Breast epithelium (tissue), 4 donors: Measurements from ENCODE around the gene KDM6A. TPM values are rescaled to one million over a fixed set of nuclear protein-coding genes. Genes with fewer than 3 reads are reported as not detected.

Experiments
- DNase-seq, 2 donors: peaks; one replicate each; pipeline ENCODE4 v3.0.0-alpha.2; 2019; ENCODE audit warnings: low spot score in 2 of 2
- H3K27ac ChIP-seq, 2 donors: fragments of 200-600 bp; sonication (generic) in 1 of 2; one replicate each; pipeline ENCODE4 v1.5.1; 2016 to 2019; ENCODE audit warnings: mild to moderate bottlenecking in 1 of 2
- H3K27me3 ChIP-seq, 2 donors: fragments of 200-600 bp; sonication (generic) in 1 of 2; one replicate each; pipeline versions ENCODE4 v1.5.1 to v1.6.0; 2017 to 2019; ENCODE audit warnings: control low read depth in 1 of 2, mild to moderate bottlenecking in 1 of 2
- H3K36me3 ChIP-seq: fragments of 200-600 bp; one replicate; pipeline ENCODE4 v1.5.1; 2019
- H3K4me1 ChIP-seq, 2 donors: fragments of 200-600 bp; sonication (generic); one replicate each; pipeline ENCODE4 v1.5.1; 2016 to 2019; ENCODE audit warnings: control low read depth in 1 of 2
- H3K4me3 ChIP-seq, 3 donors: fragments of 200-600 bp; sonication (generic); 1 replicate in 2 of 3; 2 replicates in 1 of 3; pipeline ENCODE4 v1.5.1; 2016 to 2019; ENCODE audit warnings: mild to moderate bottlenecking in 3 of 3, moderate library complexity in 2 of 3
- H3K9me3 ChIP-seq, 2 donors: fragments of 200-600 bp; sonication (generic) in 1 of 2; one replicate each; pipeline ENCODE4 v1.5.1; 2016 to 2019; ENCODE audit warnings: control low read depth in 1 of 2
- POLR2A ChIP-seq: fragments of 450-650 bp; IDR thresholded peaks from one replicate; pipeline ENCODE4 v1.6.1; 2016; ENCODE audit warnings: antibody characterized with exemption, mild to moderate bottlenecking, moderate library complexity
- POLR2AphosphoS5 ChIP-seq, 3 donors: sonication (generic); formaldehyde crosslinking; IDR thresholded peaks; one replicate each; pipeline ENCODE4 v1.6.1; 2017; ENCODE audit warnings: antibody characterized with exemption in 3 of 3
- intact Hi-C: fragments of 100-400 bp; cut with DNase I; formaldehyde crosslinking; loops from one replicate; pipeline ENCODE4 v1.15.1; 2023; ENCODE audit warnings: low total_unique reads
- total RNA-seq, 3 donors: library from RNA; depleted of rRNA; stranded (reverse); fragments of >200 nt; gene quantifications; one replicate each; pipeline ENCODE4 v1.1.0, GENCODE V29; 2016
- TF ChIP-seq, protein P1 (sequence below), 3 donors: fragments of 450-650 bp; IDR thresholded peaks; one replicate each; pipeline ENCODE4 v1.5.1; 2016 to 2017; ENCODE audit warnings: antibody characterized with exemption in 3 of 3, mild to moderate bottlenecking in 3 of 3, moderate library complexity in 3 of 3

KDM6A gene
- total RNA-seq, 3 donors from 2014 or later: 27.4 to 109 (median 65.5) TPM

DNA sequence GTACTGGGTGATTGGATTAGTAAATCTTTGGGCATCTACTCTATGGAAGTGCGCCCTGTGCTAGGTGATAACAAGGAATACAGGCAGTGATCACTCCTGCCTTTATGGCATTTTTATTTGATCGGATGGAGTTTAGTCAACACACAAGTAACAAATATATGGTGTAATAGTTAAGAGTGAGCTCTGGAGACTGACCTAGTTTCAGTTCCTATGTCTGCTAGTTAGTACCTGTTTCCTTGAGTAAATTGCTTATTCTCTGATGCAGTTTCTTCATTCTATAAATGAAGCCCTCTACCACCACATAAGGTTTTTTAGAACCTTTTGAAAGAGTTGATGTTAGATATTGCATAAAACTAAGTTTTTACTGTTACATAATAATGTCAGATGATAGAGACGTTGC, 134.6 kb downstream of the KDM6A start:
- Histone ChIP-seq H3K27ac (no peak overlapping the region), H3K4me1 (no peaks in the 10 kb centered on the region), H3K36me3 (no peaks in the 10 kb centered on the region), H3K9me3 (peaks cover 9 to 10% of the 10 kb centered on the region in 2 donors), H3K4me3 (no peak overlapping the region), H3K27me3 (no peaks in the 10 kb centered on the region)
- TF ChIP-seq POLR2A (no peak), POLR2AphosphoS5 (IDR thresholded peaks at IDR 0.05) (no peak)
- TF ChIP-seq, protein P1, sequence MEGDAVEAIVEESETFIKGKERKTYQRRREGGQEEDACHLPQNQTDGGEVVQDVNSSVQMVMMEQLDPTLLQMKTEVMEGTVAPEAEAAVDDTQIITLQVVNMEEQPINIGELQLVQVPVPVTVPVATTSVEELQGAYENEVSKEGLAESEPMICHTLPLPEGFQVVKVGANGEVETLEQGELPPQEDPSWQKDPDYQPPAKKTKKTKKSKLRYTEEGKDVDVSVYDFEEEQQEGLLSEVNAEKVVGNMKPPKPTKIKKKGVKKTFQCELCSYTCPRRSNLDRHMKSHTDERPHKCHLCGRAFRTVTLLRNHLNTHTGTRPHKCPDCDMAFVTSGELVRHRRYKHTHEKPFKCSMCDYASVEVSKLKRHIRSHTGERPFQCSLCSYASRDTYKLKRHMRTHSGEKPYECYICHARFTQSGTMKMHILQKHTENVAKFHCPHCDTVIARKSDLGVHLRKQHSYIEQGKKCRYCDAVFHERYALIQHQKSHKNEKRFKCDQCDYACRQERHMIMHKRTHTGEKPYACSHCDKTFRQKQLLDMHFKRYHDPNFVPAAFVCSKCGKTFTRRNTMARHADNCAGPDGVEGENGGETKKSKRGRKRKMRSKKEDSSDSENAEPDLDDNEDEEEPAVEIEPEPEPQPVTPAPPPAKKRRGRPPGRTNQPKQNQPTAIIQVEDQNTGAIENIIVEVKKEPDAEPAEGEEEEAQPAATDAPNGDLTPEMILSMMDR (IDR thresholded peaks at IDR 0.05): no peak
- DNase-seq: no peak
- intact Hi-C loops: no loop called here

DNA sequence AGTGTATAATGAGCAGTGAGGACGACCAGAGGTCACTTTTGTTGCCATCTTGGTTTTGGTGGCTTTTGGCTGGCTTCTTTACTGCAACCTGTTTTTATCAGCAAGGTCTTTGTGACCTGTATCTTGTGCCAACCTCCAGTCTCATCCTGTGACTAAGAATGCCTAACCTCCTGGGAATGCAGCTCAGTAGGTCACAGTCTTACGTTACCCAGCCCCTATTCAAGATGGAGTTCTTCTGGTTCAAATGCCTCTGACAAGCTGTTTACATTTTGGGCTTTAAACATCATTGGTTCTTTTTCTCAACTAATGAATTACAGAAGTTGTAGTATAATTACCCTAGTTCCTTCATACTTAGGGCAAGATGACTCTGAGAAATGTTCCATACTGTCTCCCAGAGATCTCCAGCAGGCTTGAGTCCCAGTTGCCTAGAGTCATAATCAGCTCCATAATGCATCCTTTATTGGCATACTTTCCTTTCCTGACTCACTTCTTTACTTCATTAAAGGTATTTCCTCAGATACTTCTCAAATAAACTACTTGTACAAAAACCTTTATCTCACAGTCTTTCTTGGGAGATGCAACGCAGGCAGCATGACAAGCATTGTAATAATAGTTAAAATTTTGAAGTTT, 136.5 kb downstream of the KDM6A start:
- Histone ChIP-seq H3K36me3 (no peaks in the 10 kb centered on the region), H3K27me3 (no peaks in the 10 kb centered on the region), H3K4me3 (no peak overlapping the region), H3K4me1 (no peaks in the 10 kb centered on the region), H3K9me3 (peaks cover 9 to 10% of the 10 kb centered on the region in 2 donors), H3K27ac (no peak overlapping the region)
- DNase-seq: no peak
- intact Hi-C loops: no loop called here
- TF ChIP-seq POLR2AphosphoS5 (IDR thresholded peaks at IDR 0.05) (no peak), POLR2A (no peak)

DNA sequence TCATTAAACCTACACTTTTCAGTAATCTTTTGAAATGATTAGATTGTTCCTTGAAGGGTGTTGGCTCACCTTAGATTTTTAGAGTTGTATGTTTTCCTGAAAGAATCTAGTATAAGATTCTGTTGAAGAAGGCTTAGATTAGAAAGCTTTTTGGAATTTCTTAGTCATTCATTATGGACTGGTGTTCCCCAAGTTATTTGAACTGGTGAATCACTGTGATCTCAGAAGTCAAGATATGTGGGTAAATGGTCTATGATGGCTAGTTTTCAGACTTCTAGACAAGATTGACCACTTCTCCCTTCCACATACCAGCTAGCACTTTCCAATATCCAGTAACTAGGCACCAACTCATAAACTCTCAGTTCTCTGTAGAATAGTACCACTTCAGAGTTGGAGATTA, 138.1 kb downstream of the KDM6A start:
- H3K36me3 ChIP-seq: no peaks in the 10 kb centered on the region
- no peaks in the 10 kb centered on the region for H3K27me3 ChIP-seq
- H3K4me3 ChIP-seq: no peak overlapping the region
- peaks cover 6 to 7% of the 10 kb centered on the region in 2 donors for H3K9me3 ChIP-seq
- TF ChIP-seq POLR2AphosphoS5 (IDR thresholded peaks at IDR 0.05) (no peak), POLR2A (no peak)
- TF ChIP-seq, protein P1 (IDR thresholded peaks at IDR 0.05): no peak
- no peak for DNase-seq
- H3K4me1 ChIP-seq: no peaks in the 10 kb centered on the region
- intact Hi-C loops: no loop called here
- H3K27ac ChIP-seq: no peak overlapping the region

DNA sequence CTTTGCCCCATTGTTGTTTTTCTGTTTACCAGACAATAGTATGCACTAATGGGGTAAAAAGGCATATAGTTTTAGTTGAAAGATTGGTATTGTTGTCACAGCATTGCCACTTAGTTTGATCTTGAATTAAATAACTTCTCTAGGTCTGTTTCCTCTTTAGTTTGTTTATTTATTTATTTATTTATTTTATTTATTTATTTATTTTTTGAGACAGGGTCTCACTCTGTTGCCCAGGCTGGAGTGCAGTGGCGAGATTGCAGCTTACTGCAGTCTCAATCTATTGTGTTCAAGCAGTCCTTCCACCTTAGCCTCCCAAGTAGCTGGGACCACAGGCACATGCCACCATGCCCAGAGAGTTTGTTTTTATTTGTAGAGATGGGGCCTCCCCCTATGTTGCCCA, 138.6 kb downstream of the KDM6A start:
- Histone ChIP-seq H3K27ac (no peak overlapping the region), H3K9me3 (peaks cover 2% of the 10 kb centered on the region in 2 donors), H3K4me3 (no peak overlapping the region), H3K27me3 (no peaks in the 10 kb centered on the region), H3K4me1 (no peaks in the 10 kb centered on the region), H3K36me3 (no peaks in the 10 kb centered on the region)
- intact Hi-C loops: no loop called here
- TF ChIP-seq, protein P1 (IDR thresholded peaks at IDR 0.05): no peak
- no peak for TF ChIP-seq POLR2AphosphoS5 (IDR thresholded peaks at IDR 0.05)
- TF ChIP-seq POLR2A: no peak
- no peak for DNase-seq

DNA sequence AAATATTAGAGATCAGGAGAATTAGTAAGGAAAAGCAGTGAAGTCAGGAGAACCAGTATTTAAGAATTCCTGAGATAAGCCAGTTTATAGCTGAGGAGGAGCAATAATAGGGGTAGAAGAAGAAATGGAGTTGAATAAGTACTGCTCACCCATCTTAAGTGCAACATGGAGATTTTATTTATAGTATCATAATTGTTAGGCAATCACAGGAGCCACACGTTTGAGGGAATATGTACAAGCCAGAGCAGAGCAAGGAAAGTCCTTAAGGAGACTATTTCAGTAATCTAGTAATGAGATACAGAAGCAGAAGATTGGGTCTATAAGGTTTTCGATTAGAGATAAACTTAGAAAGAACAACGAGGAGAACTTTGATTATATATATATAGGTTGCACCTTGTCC, 145.0 kb downstream of the KDM6A start:
- Histone ChIP-seq H3K36me3 (no peaks in the 10 kb centered on the region), H3K27ac (no peak overlapping the region), H3K9me3 (no peaks in the 10 kb centered on the region), H3K4me1 (no peaks in the 10 kb centered on the region), H3K4me3 (no peak overlapping the region), H3K27me3 (no peaks in the 10 kb centered on the region)
- no peak for DNase-seq
- intact Hi-C loops: no loop called here
- TF ChIP-seq POLR2AphosphoS5 (IDR thresholded peaks at IDR 0.05) (no peak), POLR2A (no peak)
- TF ChIP-seq, protein P1 (IDR thresholded peaks at IDR 0.05): no peak
